Stimulated activated CD4-positive, alpha-beta T cell treated with anti-CD3 and anti-CD28 coated beads, TNF-alpha, amount 100 ng/mL, for 48 hours (primary cell): ENCODE measurements around the gene UQCR11.

ENCODE experiments used
- DNase-seq, 3 donors: peaks; one replicate each; pipeline ENCODE4 v3.0.0-alpha.2; 2020; ENCODE audit warnings: low read depth in 3 of 3

Gene UQCR11

GRCh38 chr19:1569997-1570396, 35.3 kb downstream of the UQCR11 start:
- no peak for DNase-seq

GRCh38 chr19:1568320-1569019, 36.8 kb downstream of the UQCR11 start, which contains the start of gene MEX3D:
MEX3D (minus strand) TSS chr19:1568325; CDS start chr19:1568058, 267 bp downstream.
- DNase-seq = peak; percentile 60 to 81 (median 62)

- DNase-seq = no peak
Measured at GRCh38 chr19:1567848-1568227, 37.4 kb downstream of the UQCR11 start.

GRCh38 chr19:1567116-1567847, 38.0 kb downstream of the UQCR11 start:
- DNase-seq = no peak

GRCh38 chr19:1566392-1567115, 38.7 kb downstream of the UQCR11 start:
- no peak for DNase-seq

GRCh38 chr19:1563251-1563650, 42.0 kb downstream of the UQCR11 start:
- DNase-seq = no peak

- DNase-seq = no peak
Measured at GRCh38 chr19:1561236-1561842, 43.9 kb downstream of the UQCR11 start.

GRCh38 chr19:1560286-1560882, 44.9 kb downstream of the UQCR11 start:
- no peak for DNase-seq

GRCh38 chr19:1558552-1558951, 46.7 kb downstream of the UQCR11 start:
- no peak for DNase-seq

GRCh38 chr19:1556390-1557070, 48.7 kb downstream of the UQCR11 start:
- no peak for DNase-seq

- no peak for DNase-seq
Measured at GRCh38 chr19:1555487-1556389, 49.5 kb downstream of the UQCR11 start.

GRCh38 chr19:1554968-1555367, 50.3 kb downstream of the UQCR11 start:
- DNase-seq = no peak

GRCh38 chr19:1553415-1553814, 51.8 kb downstream of the UQCR11 start:
- no peak for DNase-seq

GRCh38 chr19:1551068-1552040, 53.9 kb downstream of the UQCR11 start:
- no peak for DNase-seq

- no peak for DNase-seq
Measured at GRCh38 chr19:1549332-1549945, 55.8 kb downstream of the UQCR11 start.
